ENCODE measurements around the gene OLIG3.

GRCh38 chr6:137496368-137496767, 2.2 kb upstream of the OLIG3 start:
- TF ChIP-seq CTCF (IDR thresholded peaks at IDR 0.05) (no peak), POLR2A (IDR thresholded peaks at IDR 0.05) (no peak), POLR2AphosphoS5 (IDR thresholded peaks at IDR 0.05) (no peak), EP300 (IDR thresholded peaks at IDR 0.05; ENCODE audit: low read depth) (no peak)
